Stimulated activated CD4-positive, alpha-beta T cell treated with anti-CD3 and anti-CD28 coated beads, TNF-alpha, amount 100 ng/mL, for 48 hours (primary cell): ENCODE results near the gene C1R.

Source experiments
- DNase-seq, 3 donors: peaks; one replicate each; pipeline ENCODE4 v3.0.0-alpha.2; 2020; ENCODE audit warnings: low read depth in 3 of 3

The C1R gene

GRCh38 chr12:7099290-7099996 is 7.2 kb upstream of the C1R start:
- no peak for DNase-seq

GRCh38 chr12:7096979-7097378 is 4.7 kb upstream of the C1R start:
- DNase-seq, result no peak

DNA sequence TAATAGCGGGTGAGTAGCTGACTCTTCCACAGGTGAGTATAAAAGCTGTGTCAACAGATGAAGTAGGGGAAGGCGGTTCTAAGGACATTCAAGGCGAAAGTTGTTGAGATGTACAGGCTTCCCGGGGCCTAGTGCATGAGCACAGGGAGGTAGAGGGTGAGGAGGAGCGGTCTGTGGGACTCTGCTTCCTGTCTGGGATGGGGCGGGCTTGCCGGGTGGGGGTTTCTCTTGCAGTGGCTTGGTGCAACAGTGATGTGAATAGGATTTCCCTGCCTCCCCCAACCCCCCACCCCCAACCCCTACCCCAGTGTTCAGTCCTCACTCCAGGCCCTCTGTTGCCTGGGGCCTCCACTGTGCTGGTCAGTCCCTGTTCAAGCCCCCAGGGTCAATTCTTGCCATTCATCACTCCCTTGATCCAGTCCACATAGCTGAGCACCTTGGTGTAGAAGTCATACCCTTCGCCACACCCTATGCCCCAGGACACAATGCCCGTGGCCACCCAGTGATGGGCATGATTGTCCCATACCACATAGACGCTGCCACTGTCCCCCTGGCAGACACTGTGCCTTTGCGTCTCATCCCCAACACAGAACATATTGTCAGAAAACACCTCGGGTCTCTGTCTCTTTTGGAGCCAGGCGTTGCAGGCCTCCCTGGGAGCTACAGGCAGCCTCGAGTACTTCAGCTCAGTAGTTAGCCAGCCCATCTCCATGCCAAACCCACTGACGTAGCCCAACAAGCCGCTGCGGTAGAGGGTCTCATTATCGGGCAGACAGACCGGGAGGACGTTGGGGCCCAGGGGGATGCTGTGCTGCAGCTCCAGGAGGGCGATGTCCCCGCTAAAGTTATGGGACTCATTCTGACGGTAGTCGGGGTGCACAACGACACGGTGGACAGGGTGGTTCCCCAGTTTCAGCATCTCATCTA is 4.0 kb upstream of the C1R start:
- DNase-seq, result no peak

DNA sequence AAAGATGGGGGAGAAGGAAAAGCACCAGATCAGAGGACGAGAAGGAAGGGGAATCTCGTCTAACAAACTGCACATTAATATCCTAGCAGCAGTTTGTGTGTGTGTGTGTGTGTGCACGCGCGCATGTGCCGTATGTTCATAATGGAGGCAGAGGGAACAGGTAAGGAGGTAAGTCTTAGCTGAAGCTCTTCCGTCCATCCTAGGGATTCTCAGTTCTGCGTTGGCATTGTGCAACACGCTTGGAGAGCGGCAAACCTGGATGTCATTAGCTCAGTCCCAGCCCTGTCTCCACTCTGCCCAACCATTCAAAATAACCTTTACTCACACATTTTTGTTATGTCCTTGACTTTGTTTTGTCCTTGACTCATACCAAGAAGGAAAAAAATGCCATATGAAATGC is 1.6 kb upstream of the C1R start:
- no peak for DNase-seq

GRCh38 chr12:7093486-7093885 is 1.2 kb upstream of the C1R start:
- DNase-seq, result no peak

DNA sequence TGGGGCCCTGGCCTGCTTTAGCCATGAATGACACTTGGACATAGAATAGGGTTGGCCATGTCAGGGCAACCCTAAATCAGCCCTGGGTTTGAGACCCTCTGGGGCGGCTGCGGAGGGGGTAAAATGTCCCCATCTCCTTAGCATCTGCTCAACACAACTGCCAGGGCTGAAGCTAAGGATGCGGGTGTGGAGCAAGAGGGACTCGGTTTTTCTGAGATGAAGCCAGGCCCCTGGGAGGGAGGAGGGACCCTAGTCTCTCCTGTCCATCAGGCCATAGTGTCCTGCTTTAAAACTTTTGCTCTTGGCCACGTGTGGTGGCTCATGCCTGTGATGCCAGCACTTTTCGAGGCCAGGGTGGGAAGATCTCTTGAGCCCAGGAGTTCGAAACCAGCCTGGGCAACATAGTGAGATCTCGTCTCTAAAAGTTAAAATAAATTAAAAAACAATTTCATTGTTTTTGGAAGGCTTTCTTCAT is 778 bp upstream of the C1R start:
- DNase-seq, result no peak

GRCh38 chr12:7091660-7092228 is 501 bp downstream of the C1R start:
- DNase-seq, result no peak

- DNase-seq, result no peak
These were observed 1.1 kb downstream of the C1R start for GRCh38 chr12:7091171-7091570.

- DNase-seq, result no peak
These were observed 1.8 kb downstream of the C1R start for GRCh38 chr12:7090222-7090998.

DNA sequence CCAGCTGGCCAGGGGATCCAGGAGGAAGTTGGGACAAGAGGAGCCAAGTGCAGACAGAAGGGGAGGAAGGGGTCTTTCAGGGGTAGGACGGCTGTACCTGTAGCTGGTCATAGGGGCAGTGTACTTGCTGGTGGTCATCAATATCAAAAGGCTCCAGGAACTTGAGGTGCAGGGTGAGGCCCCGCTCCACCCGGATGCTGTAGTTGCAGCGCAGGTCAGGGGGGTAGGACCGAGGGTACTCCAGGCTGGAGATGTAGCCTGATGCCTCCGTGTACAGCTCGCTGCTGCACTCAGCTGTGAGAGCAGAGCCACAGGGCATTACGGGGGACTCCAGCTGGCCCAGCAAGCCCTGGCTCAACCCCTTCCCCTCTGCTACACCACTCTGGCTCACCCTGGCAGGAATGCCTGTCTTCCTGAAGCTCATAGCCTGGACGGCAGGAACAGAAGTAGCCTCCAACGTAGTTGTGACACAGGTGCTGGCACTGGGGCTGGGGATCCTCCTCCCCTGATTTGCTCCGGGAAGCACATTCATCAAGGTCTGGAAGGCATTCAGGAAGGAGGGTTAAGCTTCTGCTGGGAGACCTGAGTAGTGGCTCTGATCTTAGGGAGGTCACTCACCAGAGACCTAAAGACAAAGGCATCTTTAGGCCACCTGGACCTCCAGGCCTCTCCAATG is 2.9 kb downstream of the C1R start:
- DNase-seq, result no peak

- DNase-seq, result no peak
These were observed 9.1 kb downstream of the C1R start for GRCh38 chr12:7083125-7083524.

GRCh38 chr12:7081037-7081436 is 11.2 kb downstream of the C1R start:
- no peak for DNase-seq

DNA sequence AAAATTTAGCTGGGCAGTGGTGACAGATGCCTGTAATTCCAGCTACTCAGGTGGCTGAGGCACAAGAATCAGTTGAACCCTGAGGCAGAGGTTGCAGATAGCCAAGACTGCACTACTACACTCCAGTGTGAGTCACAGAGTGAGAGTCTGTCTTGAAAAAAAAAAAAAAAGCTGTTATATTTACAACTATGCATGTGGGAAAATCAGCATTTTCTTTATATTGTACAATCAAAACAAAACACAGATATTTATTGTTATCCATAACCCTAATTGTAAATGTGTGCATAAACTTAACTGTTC is 12.5 kb downstream of the C1R start:
- DNase-seq, result no peak

GRCh38 chr12:7078163-7078562 is 14.1 kb downstream of the C1R start:
- DNase-seq, result no peak

- DNase-seq, result no peak
These were observed 15.8 kb downstream of the C1R start for GRCh38 chr12:7076493-7076892.

DNA sequence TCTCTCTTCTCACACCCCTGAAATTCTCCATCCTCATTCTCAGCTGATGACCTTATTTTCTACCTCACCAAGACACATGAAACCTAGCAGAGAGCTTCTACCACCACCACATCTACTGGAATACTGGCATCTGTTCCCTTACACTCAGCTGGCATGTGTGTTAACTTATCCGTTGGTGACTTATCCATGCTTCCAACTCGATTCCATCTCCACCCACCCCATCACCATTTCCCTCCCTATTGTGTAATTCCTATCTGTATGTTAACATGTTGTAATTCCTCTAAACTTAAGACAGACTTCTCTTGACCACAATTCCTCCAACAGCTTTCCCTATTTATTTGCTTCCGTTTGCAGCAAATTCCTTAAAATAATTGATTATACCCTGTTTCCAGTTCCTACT is 16.3 kb downstream of the C1R start:
- DNase-seq, result no peak

GRCh38 chr12:7075518-7075917 is 16.7 kb downstream of the C1R start:
- no peak for DNase-seq

- DNase-seq, result no peak
These were observed 18.3 kb downstream of the C1R start for GRCh38 chr12:7073946-7074345.

GRCh38 chr12:7072554-7072953 is 19.7 kb downstream of the C1R start:
- no peak for DNase-seq

- no peak for DNase-seq
These were observed 20.2 kb downstream of the C1R start for GRCh38 chr12:7072035-7072434.

- DNase-seq, result no peak
These were observed 22.9 kb downstream of the C1R start for GRCh38 chr12:7069386-7069785.

DNA sequence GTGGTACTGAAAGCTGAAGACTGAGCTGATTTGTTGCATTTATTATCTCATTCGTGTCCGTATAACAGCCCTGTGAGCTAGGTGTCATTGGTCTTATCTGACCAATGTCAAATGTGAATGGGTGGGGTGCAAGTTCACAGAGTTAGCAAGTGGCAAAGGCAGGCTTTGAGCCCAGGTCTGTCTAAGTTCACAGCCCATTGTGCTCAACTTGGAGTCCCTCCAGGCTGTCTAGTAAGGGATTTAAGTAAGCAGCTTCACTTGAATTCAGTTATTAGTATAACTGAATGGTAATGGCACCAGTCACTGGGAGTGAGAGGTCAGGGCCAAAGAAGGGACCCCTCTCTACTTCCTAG is 23.3 kb downstream of the C1R start:
- DNase-seq, result no peak
